Embryonic facial prominence (tissue), 1 donor: ENCODE results near the gene ISCU.
A peak's percentile ranks its signal among the peaks of the same experiment; 100 is the strongest.
"Not testable (repeated sequence)": the region's sequence is repeated elsewhere in the genome, so short reads cannot be mapped to it uniquely, and the experiment has no call there.

Source experiments
- DNase-seq: peaks from one replicate; pipeline ENCODE4 v3.0.0-alpha.2; 2016; ENCODE audit errors: extremely low spot score

The ISCU gene

GRCh38 chr12:108618079-108618952, 55.9 kb downstream of the ISCU start:
- DNase-seq, result peak; percentile 70

GRCh38 chr12:108618953-108619274, 56.5 kb downstream of the ISCU start:
- DNase-seq, result not testable (repeated sequence)
